ENCODE data around the gene VRK1. TPM values are rescaled to one million over a fixed set of nuclear protein-coding genes. Genes with fewer than 3 reads are reported as not detected.

Gene VRK1
- total RNA-seq, 4 donors from 2014 or later = 11.3 to 18.2 (median 16.7) TPM

GRCh38 chr14:96902004-96902403 is 104.8 kb downstream of the VRK1 start:
- H3K9me3 ChIP-seq = no peaks in the 10 kb centered on the region
- no peak for ATAC-seq
- H3K4me3 ChIP-seq = no peak overlapping the region
- no peak overlapping the region for H3K27ac ChIP-seq
- no peaks in the 10 kb centered on the region for H3K36me3 ChIP-seq
- no peak for TF ChIP-seq CTCF (IDR thresholded peaks at IDR 0.05)
- no peak for TF ChIP-seq EP300 (IDR thresholded peaks at IDR 0.05)
- no peak for TF ChIP-seq POLR2A (IDR thresholded peaks at IDR 0.05)
- no peak for TF ChIP-seq POLR2AphosphoS5 (IDR thresholded peaks at IDR 0.05)
- no peaks in the 10 kb centered on the region for H3K4me1 ChIP-seq
- no peaks in the 10 kb centered on the region for H3K27me3 ChIP-seq
- WGBS, 2 donors (ENCODE audit: low coverage in 1 of 2) = 78 to 80% methylated on average over 3 of the region's 3 CpGs

GRCh38 chr14:96903444-96904023 is 106.4 kb downstream of the VRK1 start:
- ATAC-seq = no peak
- no peaks in the 10 kb centered on the region for H3K36me3 ChIP-seq

GRCh38 chr14:96904201-96904600 is 107.0 kb downstream of the VRK1 start:
- Histone ChIP-seq H3K36me3 (no peaks in the 10 kb centered on the region), H3K27me3 (no peaks in the 10 kb centered on the region), H3K9me3 (peaks cover 0 to 10% (median 0%) of the 10 kb centered on the region in 3 donors), H3K4me1 (no peaks in the 10 kb centered on the region), H3K27ac (no peak overlapping the region), H3K4me3 (no peak overlapping the region)
- ATAC-seq = no peak
- TF ChIP-seq POLR2AphosphoS5 (IDR thresholded peaks at IDR 0.05) (no peak), CTCF (IDR thresholded peaks at IDR 0.05) (no peak)
- 32 to 48% methylated on average over 2 to 3 of the region's 3 CpGs for WGBS, 2 donors (ENCODE audit: low coverage in 1 of 2)

More at GRCh38 chr14:96903444-96904023, 106.4 kb downstream of the VRK1 start:
- H3K4me1 ChIP-seq = no peaks in the 10 kb centered on the region
- no peaks in the 10 kb centered on the region for H3K27me3 ChIP-seq
- H3K27ac ChIP-seq = no peak overlapping the region
- no peak overlapping the region for H3K4me3 ChIP-seq
- WGBS, 2 donors (ENCODE audit: low coverage in 1 of 2) = 68 to 84% methylated on average over 4 of the region's 8 CpGs
- no peak for TF ChIP-seq CTCF (IDR thresholded peaks at IDR 0.05)
- TF ChIP-seq POLR2AphosphoS5 (IDR thresholded peaks at IDR 0.05) = no peak
- TF ChIP-seq POLR2A (IDR thresholded peaks at IDR 0.05) = no peak
- no peak for TF ChIP-seq EP300 (IDR thresholded peaks at IDR 0.05)
- H3K9me3 ChIP-seq = peaks cover 0 to 3% (median 0%) of the 10 kb centered on the region in 3 donors

GRCh38 chr14:96905065-96905464 is 107.9 kb downstream of the VRK1 start:
- ATAC-seq = no peak
- Histone ChIP-seq H3K4me3 (no peak overlapping the region), H3K9me3 (peaks cover 0 to 18% (median 0%) of the 10 kb centered on the region in 3 donors), H3K27me3 (no peaks in the 10 kb centered on the region), H3K27ac (no peak overlapping the region), H3K36me3 (no peaks in the 10 kb centered on the region), H3K4me1 (no peaks in the 10 kb centered on the region)
- TF ChIP-seq EP300 (IDR thresholded peaks at IDR 0.05) = no peak
- no peak for TF ChIP-seq POLR2A (IDR thresholded peaks at IDR 0.05)
- TF ChIP-seq POLR2AphosphoS5 (IDR thresholded peaks at IDR 0.05) = no peak
- no peak for TF ChIP-seq CTCF (IDR thresholded peaks at IDR 0.05)
- WGBS, 2 donors (ENCODE audit: low coverage in 1 of 2) = 100% methylated on average over 1 of the region's 1 CpG

- ATAC-seq = peak; percentile 60
- Histone ChIP-seq H3K9me3 (peaks cover 0 to 26% (median 0%) of the 10 kb centered on the region in 3 donors), H3K27ac (no peak overlapping the region), H3K27me3 (no peaks in the 10 kb centered on the region), H3K4me1 (no peaks in the 10 kb centered on the region), H3K4me3 (no peak overlapping the region), H3K36me3 (no peaks in the 10 kb centered on the region)
- TF ChIP-seq POLR2AphosphoS5 (IDR thresholded peaks at IDR 0.05) = no peak
- no peak for TF ChIP-seq CTCF (IDR thresholded peaks at IDR 0.05)
- TF ChIP-seq POLR2A (IDR thresholded peaks at IDR 0.05) = no peak
- TF ChIP-seq EP300 (IDR thresholded peaks at IDR 0.05) = no peak
- 66 to 83% methylated on average over 2 of the region's 3 CpGs for WGBS, 2 donors (ENCODE audit: low coverage in 1 of 2)
These were observed 108.6 kb downstream of the VRK1 start for GRCh38 chr14:96905825-96906224.
